Measurements from ENCODE around the gene G3BP1. TPM values are rescaled to one million over a fixed set of nuclear protein-coding genes. Genes with fewer than 3 reads are reported as not detected.
"Not testable (repeated sequence)": the region's sequence is repeated elsewhere in the genome, so short reads cannot be mapped to it uniquely, and the experiment has no call there.

G3BP1 gene
- total RNA-seq = 100 to 1,000 TPM; 149 to 251 TPM

DNA sequence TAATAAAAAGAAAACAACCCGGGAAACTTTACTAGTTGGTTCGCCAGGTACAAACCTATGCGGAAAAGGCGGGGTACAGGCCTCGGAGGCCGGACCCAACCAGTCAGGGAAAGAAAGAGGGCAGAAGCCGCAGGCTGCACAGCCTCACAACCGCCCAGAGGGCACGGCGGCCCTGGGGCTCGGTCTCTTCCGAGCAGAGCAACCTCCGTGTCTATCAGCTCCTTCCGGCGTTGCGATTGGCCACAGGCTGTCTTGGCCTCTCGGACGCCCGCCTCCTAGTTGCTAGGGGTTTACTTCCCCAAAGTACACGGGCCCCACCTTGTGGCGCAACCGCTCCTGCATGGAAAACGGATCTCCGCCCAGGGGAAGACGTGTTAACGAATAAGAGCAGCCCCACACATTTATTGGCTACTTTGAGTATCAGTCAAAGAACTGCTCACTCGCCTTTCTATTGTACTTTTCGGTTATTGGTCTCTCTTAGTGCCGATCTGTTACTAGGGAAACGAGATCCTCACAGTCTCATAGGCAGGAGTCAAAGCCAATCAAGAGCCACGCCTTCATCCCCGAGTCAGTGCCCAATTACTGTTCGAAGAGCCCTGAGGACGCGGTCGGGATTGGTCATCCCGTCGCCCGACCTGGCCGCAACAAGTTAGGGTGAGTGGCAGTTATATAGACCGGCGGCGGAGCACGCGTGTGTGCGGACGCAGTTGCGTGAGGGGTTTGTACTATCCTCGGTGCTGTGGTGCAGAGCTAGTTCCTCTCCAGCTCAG lies at the start of gene G3BP1:
G3BP1 (plus strand) TSS at position 696 of the 770 bp plus-strand sequence. CDS start 14,667 bp downstream, outside the sequence.
- Mint-ChIP-seq H3K9me3 (no peaks in the 10 kb centered on the region), H3K4me1 (peaks cover 10% of the 10 kb centered on the region), H3K27me3 (no peaks in the 10 kb centered on the region), H3K27ac (peak within 1 kb of the TSS; percentile 79), H3K4me3 (no peak within 1 kb of the TSS), H3K36me3 (ENCODE audit: low read depth) (peaks cover 40% of the 10 kb centered on the region)
- ATAC-seq (replicated peaks) = peak; percentile 85

DNA sequence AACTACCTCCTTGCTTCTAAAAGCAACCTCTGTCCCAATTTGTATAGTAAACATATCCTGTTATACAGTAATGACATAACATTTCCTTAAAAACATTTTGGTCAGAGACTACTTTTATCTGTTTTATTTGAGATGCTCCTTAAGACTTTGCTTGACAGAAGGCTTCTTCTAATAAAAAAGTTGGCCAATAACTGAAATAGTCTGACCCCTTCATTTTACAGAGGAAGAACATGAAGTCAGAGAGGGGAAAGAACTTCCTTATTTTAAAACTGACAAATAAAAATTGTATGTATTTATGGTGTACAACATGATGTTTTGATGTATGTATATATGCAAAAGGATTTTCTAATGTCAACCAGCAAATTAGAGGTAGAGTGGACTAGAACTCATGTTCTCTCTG lies 49.2 kb upstream of the G3BP1 start:
- ATAC-seq (replicated peaks) = no peak
- no peak overlapping the region for H3K27ac Mint-ChIP-seq
- H3K9me3 Mint-ChIP-seq = no peaks in the 10 kb centered on the region
- no peak overlapping the region for H3K4me3 Mint-ChIP-seq
- no peaks in the 10 kb centered on the region for H3K27me3 Mint-ChIP-seq
- no peaks in the 10 kb centered on the region for H3K36me3 Mint-ChIP-seq (ENCODE audit: low read depth)
- peaks cover 4% of the 10 kb centered on the region for H3K4me1 Mint-ChIP-seq

DNA sequence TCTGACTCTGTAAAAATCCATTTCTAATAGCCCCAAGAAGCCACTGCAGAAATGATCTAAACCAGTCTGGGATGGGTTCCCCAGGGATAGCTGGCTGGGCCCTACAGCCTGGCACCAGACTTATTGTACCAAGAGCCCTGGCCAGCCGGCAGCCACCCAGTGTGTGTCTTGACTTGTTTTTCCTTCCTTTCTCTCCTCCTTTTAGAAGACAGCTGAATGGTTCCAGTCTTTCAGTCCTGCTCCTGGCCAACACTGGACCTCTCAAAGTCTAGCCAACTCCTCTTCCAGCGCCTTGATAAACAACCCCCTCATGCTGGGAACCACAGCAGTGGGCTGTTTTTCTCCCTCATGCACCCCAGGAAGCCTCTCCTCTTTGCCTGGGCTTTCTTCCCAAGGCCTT lies 47.4 kb upstream of the G3BP1 start:
- no peaks in the 10 kb centered on the region for H3K9me3 Mint-ChIP-seq
- no peak for ATAC-seq (replicated peaks)
- H3K27me3 Mint-ChIP-seq = no peaks in the 10 kb centered on the region
- H3K36me3 Mint-ChIP-seq (ENCODE audit: low read depth) = peaks cover 3% of the 10 kb centered on the region
- no peak overlapping the region for H3K27ac Mint-ChIP-seq
- H3K4me3 Mint-ChIP-seq = no peak overlapping the region
- H3K4me1 Mint-ChIP-seq = peaks cover 4% of the 10 kb centered on the region

DNA sequence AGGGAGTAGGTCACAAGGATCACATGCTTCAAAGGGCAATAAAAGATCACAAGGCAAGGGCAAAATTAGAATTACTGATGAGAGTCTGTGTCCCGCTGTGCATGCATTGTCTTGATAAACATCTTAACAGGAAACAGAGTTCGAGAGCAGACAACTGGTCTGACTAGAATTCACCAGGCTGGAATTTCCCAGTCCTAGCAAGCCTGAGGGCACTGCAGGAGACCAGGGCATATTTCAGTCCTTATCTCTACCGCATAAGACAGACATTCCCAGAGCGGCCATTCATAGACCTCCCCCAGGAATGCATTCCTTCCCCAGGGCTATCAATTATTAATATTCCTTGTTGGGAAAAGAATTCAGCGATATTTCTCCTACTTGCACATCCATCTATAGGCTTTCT lies 42.2 kb upstream of the G3BP1 start:
- peaks cover 29% of the 10 kb centered on the region for H3K36me3 Mint-ChIP-seq (ENCODE audit: low read depth)
- ATAC-seq (replicated peaks); H3K9me3 Mint-ChIP-seq; H3K27me3 Mint-ChIP-seq; H3K4me1 Mint-ChIP-seq; H3K27ac Mint-ChIP-seq; H3K4me3 Mint-ChIP-seq: not testable (repeated sequence)

DNA sequence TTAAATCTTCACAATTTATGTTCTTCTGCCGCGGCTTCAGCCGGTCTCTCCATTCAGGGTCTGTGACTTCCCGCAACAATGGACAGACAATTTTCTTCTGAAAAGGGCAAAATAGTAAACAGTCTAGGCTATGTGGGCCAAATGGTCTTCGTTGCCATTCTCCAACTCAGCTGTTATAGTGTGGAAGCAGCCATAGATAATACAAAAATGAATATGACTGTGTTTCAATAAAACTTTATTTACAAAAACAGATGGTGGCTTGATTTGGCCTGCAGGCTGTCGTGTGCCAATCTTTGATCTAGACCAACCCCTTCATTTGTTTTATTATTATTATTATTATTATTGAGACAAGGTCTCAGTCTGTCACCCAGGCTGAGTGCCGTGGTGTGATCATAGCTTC lies 41.4 kb upstream of the G3BP1 start:
- H3K27me3 Mint-ChIP-seq = no peaks in the 10 kb centered on the region
- no peaks in the 10 kb centered on the region for H3K4me1 Mint-ChIP-seq
- H3K4me3 Mint-ChIP-seq = no peak overlapping the region
- ATAC-seq (replicated peaks) = no peak
- H3K9me3 Mint-ChIP-seq = no peaks in the 10 kb centered on the region
- peaks cover 29% of the 10 kb centered on the region for H3K36me3 Mint-ChIP-seq (ENCODE audit: low read depth)
- H3K27ac Mint-ChIP-seq = no peak overlapping the region

DNA sequence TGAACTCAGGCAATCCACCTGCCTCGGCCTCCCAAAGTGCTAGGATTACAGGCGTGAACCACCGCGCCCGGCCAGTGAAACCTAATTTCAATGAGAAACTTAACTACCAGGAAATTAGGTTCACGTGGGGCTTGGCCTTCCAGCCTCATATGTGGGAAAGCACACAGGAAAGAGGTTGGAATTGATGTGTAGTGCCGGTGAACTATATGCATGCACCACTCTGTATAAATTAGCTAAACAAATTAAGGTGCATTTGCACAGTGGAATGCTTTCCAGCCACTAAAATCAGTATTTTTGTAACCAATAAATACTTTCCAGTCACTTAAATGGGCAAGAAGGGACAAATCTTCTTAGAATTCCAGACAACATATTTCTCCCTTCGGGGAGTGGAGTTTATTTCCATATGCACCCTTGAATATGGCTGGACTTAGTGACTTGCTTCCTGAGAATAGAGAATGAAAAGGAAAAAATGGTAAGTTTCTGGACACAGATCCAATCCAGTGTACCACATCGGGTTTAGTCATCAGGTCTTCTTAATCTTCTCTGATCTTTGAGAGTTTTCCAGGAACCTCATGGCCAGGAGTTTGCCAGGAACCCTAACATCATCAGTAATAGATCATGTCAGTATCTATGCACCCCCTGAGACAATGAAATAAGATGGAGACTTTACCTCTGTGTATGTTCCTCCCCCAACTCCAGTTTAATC lies 38.2 kb upstream of the G3BP1 start:
- Mint-ChIP-seq H3K27me3 (no peaks in the 10 kb centered on the region), H3K36me3 (ENCODE audit: low read depth) (peaks cover 34% of the 10 kb centered on the region), H3K4me3 (no peak overlapping the region), H3K9me3 (no peaks in the 10 kb centered on the region), H3K4me1 (no peaks in the 10 kb centered on the region), H3K27ac (no peak overlapping the region)
- no peak for ATAC-seq (replicated peaks)

DNA sequence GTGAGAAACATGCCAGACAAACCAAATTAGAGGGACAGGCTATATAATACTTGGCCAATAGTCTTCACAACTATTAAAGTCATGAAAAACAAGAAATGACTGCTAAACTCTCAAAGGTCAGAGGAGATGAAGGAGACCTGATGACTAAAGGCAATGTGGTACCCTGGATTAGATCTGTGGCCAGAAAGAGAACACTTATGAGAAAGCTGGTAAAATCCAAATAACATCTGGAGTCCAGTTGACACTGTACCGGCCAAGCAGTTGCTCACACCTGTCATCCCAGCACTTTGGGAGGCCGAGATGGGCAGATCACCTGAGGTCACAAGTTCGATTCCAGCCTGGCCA lies 37.7 kb upstream of the G3BP1 start:
- Mint-ChIP-seq H3K4me1 (no peaks in the 10 kb centered on the region), H3K4me3 (no peak overlapping the region), H3K27ac (no peak overlapping the region), H3K36me3 (ENCODE audit: low read depth) (peaks cover 37% of the 10 kb centered on the region), H3K27me3 (no peaks in the 10 kb centered on the region), H3K9me3 (no peaks in the 10 kb centered on the region)
- no peak for ATAC-seq (replicated peaks)

DNA sequence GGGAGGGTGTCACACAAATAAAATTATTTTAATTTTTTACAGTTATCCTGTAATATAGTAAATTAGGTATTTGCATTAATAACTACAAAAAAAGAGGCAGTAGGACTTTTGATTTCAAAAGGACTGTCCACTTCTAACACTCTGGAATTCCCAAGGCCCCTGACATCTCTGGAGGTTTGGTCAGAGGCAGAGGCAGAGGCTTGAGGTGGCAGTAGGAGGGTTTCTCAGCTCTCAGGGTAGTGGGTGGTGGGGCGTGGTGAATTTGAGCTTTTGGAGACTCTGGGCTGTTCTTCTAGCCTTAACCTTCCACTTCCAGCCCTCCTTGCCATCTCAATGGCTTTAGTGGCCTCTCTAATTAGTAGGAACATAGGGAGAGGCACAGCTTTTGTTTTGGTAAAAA lies 36.1 kb upstream of the G3BP1 start:
- Mint-ChIP-seq H3K9me3 (no peaks in the 10 kb centered on the region), H3K27me3 (no peaks in the 10 kb centered on the region), H3K4me1 (peaks cover 7% of the 10 kb centered on the region), H3K36me3 (ENCODE audit: low read depth) (peaks cover 27% of the 10 kb centered on the region), H3K4me3 (no peak overlapping the region), H3K27ac (no peak overlapping the region)
- ATAC-seq (replicated peaks) = no peak

DNA sequence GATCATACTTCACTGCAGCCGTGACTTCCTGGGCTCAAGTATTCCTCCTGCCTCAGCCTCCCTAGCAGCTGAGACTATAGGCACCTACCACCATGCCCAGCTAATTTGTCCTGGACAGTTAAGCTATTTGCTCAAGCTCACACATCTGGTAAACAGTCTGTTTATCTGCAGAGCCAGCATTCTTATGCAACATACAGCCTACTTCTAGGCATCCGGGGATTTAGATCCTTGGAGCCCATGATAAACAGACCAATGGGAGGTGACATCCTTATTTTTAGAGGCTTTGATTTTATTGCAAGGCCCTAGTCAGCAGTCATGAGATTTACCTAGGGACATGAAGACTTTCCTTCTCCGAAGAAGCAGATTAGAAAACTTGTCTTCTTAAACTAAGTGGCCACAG lies 34.3 kb upstream of the G3BP1 start:
- Mint-ChIP-seq H3K4me3 (no peak overlapping the region), H3K4me1 (peaks cover 11% of the 10 kb centered on the region), H3K27ac (no peak overlapping the region), H3K36me3 (ENCODE audit: low read depth) (peaks cover 29% of the 10 kb centered on the region), H3K27me3 (no peaks in the 10 kb centered on the region), H3K9me3 (no peaks in the 10 kb centered on the region)
- ATAC-seq (replicated peaks) = no peak

DNA sequence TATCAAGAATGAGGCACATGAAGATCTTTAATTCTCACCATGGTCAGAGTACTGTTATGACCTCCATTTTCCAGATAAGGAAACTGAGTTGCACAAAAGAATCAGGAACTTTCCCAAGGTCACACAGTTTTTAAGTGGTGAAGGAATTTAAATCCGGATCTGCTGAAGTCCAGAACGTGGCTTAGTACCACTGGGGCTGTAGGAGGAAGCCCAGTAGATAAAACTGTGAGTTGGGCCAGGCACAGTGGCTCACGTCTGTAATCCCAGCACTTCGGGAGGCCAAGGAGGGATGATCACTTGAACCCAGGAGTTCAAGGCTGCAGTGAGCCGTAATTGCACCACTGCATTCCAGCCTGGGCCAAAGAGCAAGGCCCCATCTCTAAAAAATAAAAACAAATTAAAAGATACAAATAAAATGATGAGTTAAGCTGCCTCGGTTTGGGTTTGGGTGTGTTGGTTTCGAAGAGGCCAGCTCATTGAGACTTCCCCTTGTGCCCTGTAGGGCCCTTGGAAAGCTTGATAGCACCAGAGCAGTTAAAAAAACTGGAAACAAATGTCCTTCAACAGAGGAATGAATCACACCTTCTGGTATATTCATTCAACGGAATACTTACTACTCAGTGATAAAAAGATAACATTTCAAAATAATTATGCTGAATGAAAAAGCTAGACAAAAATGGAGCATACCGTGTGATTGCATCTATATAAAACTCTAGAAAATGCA lies 33.5 kb upstream of the G3BP1 start:
- Mint-ChIP-seq H3K27ac (no peak overlapping the region), H3K27me3 (no peaks in the 10 kb centered on the region), H3K36me3 (ENCODE audit: low read depth) (peaks cover 31% of the 10 kb centered on the region), H3K9me3 (no peaks in the 10 kb centered on the region), H3K4me1 (peaks cover 11% of the 10 kb centered on the region), H3K4me3 (no peak overlapping the region)
- no peak for ATAC-seq (replicated peaks)

DNA sequence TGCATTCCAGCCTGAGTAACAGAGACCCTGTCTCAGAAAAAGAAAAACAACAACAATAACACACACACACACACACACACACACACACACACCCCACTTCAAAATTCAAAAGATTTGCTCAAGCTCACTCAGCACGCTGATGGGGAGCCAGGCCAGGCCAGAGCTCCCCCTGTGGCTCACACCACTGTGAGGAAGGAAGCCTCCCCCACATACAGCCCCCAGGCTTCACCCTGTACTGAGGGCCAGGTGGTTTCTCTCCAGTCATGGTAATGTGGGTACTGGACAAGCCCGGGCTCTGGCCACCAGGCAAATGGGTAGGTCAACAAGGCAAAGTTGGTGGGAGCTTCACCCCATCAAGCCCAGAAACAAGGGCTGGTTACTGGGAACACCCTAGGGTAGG lies 32.4 kb upstream of the G3BP1 start:
- Mint-ChIP-seq H3K9me3 (no peaks in the 10 kb centered on the region), H3K36me3 (ENCODE audit: low read depth) (peaks cover 33% of the 10 kb centered on the region), H3K4me1 (peaks cover 11% of the 10 kb centered on the region), H3K27me3 (no peaks in the 10 kb centered on the region), H3K4me3 (no peak overlapping the region), H3K27ac (no peak overlapping the region)
- ATAC-seq (replicated peaks) = no peak

DNA sequence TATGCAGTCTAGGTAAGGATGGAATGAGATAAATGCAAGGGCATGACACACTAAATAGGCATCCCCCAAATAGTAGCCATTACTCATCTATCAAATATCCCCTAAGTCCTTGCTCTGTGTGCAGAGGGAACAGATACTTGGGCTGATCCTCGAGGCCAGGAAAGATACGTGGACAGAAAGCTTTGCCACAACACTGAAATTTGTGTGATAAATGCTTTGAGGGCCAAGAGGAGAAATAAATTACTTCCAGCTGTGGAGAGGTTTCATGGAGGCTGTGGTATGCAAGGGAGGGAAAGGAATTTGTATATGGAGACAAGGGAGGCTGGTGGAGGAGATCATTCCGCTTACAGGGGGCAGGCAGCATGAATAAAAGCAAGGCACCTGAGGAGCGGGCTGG lies 31.8 kb upstream of the G3BP1 start:
- H3K27me3 Mint-ChIP-seq = no peaks in the 10 kb centered on the region

DNA sequence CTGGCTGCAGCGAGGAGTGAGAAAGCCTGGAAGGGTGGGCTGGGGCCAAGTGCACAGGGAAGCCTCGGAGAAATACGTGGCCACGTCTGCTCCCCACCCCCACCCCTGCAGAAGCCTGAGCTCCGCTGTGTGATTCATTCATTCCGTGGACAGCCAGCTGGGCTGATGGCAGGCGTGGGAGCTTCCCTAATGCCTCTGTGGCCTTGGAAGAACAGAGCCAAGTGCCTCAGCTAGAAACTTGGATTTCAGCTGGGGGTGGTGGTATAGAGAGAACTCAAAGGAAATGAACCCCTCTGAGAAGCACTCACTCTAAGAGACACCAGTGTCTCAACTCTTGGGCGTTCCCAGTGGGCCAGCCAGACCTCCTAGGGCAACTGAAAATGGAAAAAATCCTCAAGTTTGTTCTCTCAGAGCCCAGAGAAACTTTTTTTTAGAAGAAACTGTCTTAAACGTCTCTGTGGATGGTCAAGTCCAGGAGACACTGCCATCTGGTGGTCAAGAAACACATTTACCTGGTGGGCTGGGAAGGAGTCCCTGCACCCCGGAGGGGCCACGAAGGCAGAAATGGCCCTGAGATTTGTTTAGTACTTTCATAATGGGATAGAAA lies 31.3 kb upstream of the G3BP1 start:
- H3K36me3 Mint-ChIP-seq (ENCODE audit: low read depth) = peaks cover 43% of the 10 kb centered on the region
- no peak overlapping the region for H3K4me3 Mint-ChIP-seq
- H3K27ac Mint-ChIP-seq = no peak overlapping the region

More for the DNA sequence above, 31.8 kb upstream of the G3BP1 start:
- no peak overlapping the region for H3K27ac Mint-ChIP-seq
- no peaks in the 10 kb centered on the region for H3K9me3 Mint-ChIP-seq
- no peak overlapping the region for H3K4me3 Mint-ChIP-seq
- H3K4me1 Mint-ChIP-seq = peaks cover 11% of the 10 kb centered on the region
- no peak for ATAC-seq (replicated peaks)
- H3K36me3 Mint-ChIP-seq (ENCODE audit: low read depth) = peaks cover 38% of the 10 kb centered on the region

DNA sequence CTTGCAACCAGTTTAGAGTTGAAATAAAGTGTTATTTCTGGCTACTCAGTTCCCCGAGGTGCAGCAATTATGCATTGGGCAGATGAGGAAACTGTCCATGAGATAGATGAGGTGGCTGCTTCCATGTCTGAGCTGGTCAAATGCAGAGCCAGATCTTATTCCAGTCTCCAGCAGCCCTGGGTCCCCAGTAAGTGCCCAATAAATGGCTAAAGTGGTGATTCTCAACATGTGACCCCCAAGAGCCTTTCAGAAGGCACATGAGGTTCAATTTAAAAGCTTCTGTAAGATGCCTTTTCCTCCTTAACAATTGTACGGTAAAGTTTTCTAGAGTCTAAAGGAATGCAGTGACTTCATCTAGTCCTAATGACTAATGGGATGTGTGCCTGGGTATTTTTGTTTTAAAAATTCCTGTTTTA lies 30.8 kb upstream of the G3BP1 start:
- Mint-ChIP-seq H3K27ac (no peak overlapping the region), H3K27me3 (no peaks in the 10 kb centered on the region), H3K9me3 (no peaks in the 10 kb centered on the region), H3K36me3 (ENCODE audit: low read depth) (peaks cover 46% of the 10 kb centered on the region), H3K4me1 (peaks cover 19% of the 10 kb centered on the region), H3K4me3 (no peak overlapping the region)
- ATAC-seq (replicated peaks) = no peak

More for the DNA sequence above, 31.3 kb upstream of the G3BP1 start:
- H3K27me3 Mint-ChIP-seq = no peaks in the 10 kb centered on the region
- peak; percentile 40 for ATAC-seq (replicated peaks)
- H3K4me1 Mint-ChIP-seq = peaks cover 16% of the 10 kb centered on the region
- H3K9me3 Mint-ChIP-seq = no peaks in the 10 kb centered on the region
